Prostate gland (tissue), 2 donors: ENCODE measurements around the gene MSH5.

ENCODE experiments used
- POLR2A ChIP-seq: fragments of 450-650 bp; IDR thresholded peaks from one replicate; pipeline ENCODE4 v1.6.1; 2016; ENCODE audit warnings: antibody characterized with exemption, mild to moderate bottlenecking
- POLR2AphosphoS5 ChIP-seq: sonication (generic); formaldehyde crosslinking; IDR thresholded peaks from one replicate; pipeline ENCODE4 v1.6.1; 2017; ENCODE audit warnings: antibody characterized with exemption
- TF ChIP-seq, protein P1 (sequence below), 4 experiments: fragments of 200-600 bp in 2 of 4; fragments of 450-650 bp in 2 of 4; sonication (generic) in 2 of 4; IDR thresholded peaks; 1 replicate in 3 of 4; 2 replicates in 1 of 4; pipeline ENCODE4 v1.5.1; 2016 to 2019; ENCODE audit warnings: antibody characterized with exemption in 4 of 4, mild to moderate bottlenecking in 2 of 4, moderate library complexity in 2 of 4

DNA sequence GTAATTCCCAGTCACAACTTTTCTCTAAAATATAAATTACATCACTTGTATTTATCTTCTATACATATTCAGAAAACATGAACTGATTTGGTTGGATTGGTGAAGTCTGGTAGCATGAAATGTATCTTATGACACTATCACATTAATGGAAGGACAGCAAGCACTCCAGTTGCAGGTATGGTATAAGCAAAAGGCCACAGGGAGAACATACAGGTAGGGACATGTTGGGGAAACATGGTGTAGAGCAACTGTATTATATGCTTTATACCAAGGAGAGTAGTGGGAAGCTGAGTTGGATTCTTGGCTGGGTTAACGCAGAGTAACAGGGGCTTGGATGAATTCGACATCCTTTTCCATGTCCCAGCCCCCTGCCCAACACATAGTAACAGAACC is 57.2 kb downstream of the MSH5 start:
- TF ChIP-seq, protein P1, sequence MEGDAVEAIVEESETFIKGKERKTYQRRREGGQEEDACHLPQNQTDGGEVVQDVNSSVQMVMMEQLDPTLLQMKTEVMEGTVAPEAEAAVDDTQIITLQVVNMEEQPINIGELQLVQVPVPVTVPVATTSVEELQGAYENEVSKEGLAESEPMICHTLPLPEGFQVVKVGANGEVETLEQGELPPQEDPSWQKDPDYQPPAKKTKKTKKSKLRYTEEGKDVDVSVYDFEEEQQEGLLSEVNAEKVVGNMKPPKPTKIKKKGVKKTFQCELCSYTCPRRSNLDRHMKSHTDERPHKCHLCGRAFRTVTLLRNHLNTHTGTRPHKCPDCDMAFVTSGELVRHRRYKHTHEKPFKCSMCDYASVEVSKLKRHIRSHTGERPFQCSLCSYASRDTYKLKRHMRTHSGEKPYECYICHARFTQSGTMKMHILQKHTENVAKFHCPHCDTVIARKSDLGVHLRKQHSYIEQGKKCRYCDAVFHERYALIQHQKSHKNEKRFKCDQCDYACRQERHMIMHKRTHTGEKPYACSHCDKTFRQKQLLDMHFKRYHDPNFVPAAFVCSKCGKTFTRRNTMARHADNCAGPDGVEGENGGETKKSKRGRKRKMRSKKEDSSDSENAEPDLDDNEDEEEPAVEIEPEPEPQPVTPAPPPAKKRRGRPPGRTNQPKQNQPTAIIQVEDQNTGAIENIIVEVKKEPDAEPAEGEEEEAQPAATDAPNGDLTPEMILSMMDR (IDR thresholded peaks at IDR 0.05), result no peak
- no peak for TF ChIP-seq POLR2A
- TF ChIP-seq POLR2AphosphoS5, result no peak
